K562 (cell line): ENCODE data around the gene M6PR. TPM values are rescaled to one million over a fixed set of nuclear protein-coding genes. Genes with fewer than 3 reads are reported as not detected.

ENCODE experiments used
- ATAC-seq: fragments of 200-7000 bp; cut with Tn5 transposase; 3 replicates; pipeline ENCODE4 v1.9.1; 2020; ENCODE audit warnings: moderate library complexity
- BruUV-seq: library from RNA; stranded (reverse); fragments of 400-500 nt; replicated peaks from 2 replicates; lab custom pipeline; 2021; lab: Mats Ljungman, UMichigan
- CTCF ChIA-PET: fragments of 300-600 bp; formaldehyde crosslinking; extraction: SDS; loops from one replicate; lab custom pipeline; 2021; ENCODE audit warnings: low intra/inter-chr PET ratio; lab: Yijun Ruan, JAX
- POLR2A ChIA-PET: fragments of 300-600, 350-650 bp; sonication (Branson Sonifier 250); formaldehyde crosslinking; extraction: SDS; loops from one replicate; lab custom pipeline; 2021; ENCODE audit warnings: antibody characterized with exemption, inconsistent platforms; lab: Yijun Ruan, JAX
- DNase-seq, 4 experiments: peaks; one replicate each; pipeline versions ENCODE4 v3.0.0 to v3.0.0-alpha.2; 2011 to 2018; ENCODE audit warnings: low spot score in 3 of 4, mixed read lengths in 3 of 4; ENCODE audit errors: extremely low read depth in 1 of 4
- FAIRE-seq: peaks from 2 replicates; lab custom pipeline; 2011; peaks lifted over from hg19 to GRCh38; lab: Jason Lieb, UNC
- H2AFZ ChIP-seq: 2 replicates; pipeline ENCODE4 v1.6.0; 2011; ENCODE audit warnings: low read depth, low read length, control low read depth, inconsistent platforms
- H3K27ac ChIP-seq: fragments of 200-600 bp; 3 replicates; pipeline ENCODE4 v1.8.0; 2011; ENCODE audit warnings: low read depth, mild to moderate bottlenecking, control low read depth, inconsistent platforms, low read length, moderate library complexity, mixed read lengths; ENCODE audit errors: extremely low read depth
- H3K27me3 ChIP-seq, 2 experiments: fragments of 300-600 bp in 1 of 2; 2 replicates in 1 of 2; 3 replicates in 1 of 2; pipeline versions ENCODE4 v1.6.0 to v1.8.0; 2011; ENCODE audit warnings: inconsistent platforms in 2 of 2, low read length in 2 of 2, mild to moderate bottlenecking in 1 of 2, mixed read lengths in 1 of 2, moderate library complexity in 1 of 2; ENCODE audit not compliant: control insufficient read depth in 2 of 2, insufficient read depth in 2 of 2
- H3K36me3 ChIP-seq: fragments of 300-600 bp; 3 replicates; pipeline ENCODE4 v1.8.0; 2011; ENCODE audit warnings: mild to moderate bottlenecking, low read length, inconsistent platforms; ENCODE audit not compliant: control insufficient read depth, insufficient read depth
- H3K4me1 ChIP-seq, 2 experiments: fragments of 200-600 bp in 1 of 2; replicated peaks in 1 of 2; 2 replicates in 1 of 2; 3 replicates in 1 of 2; pipeline versions ENCODE4 v1.5.1 to v1.8.0; 2011; ENCODE audit warnings: inconsistent platforms in 2 of 2, low read length in 2 of 2, mild to moderate bottlenecking in 1 of 2, mixed read lengths in 1 of 2, moderate library complexity in 1 of 2; ENCODE audit not compliant: control insufficient read depth in 2 of 2, insufficient read depth in 2 of 2
- H3K4me2 ChIP-seq: 2 replicates; pipeline ENCODE4 v1.6.1; 2011; ENCODE audit warnings: low read length, control low read depth, inconsistent platforms, mixed read lengths; ENCODE audit not compliant: insufficient read depth
- H3K4me3 ChIP-seq: fragments of 200-600 bp; sonication (generic), shearing (Covaris generic); 2 replicates; pipeline ENCODE4 v1.5.1; 2016; ENCODE audit warnings: control low read depth, inconsistent platforms
- H3K79me2 ChIP-seq: fragments of 200-600 bp; 3 replicates; pipeline ENCODE4 v1.8.0; 2011; ENCODE audit warnings: low read length, inconsistent platforms; ENCODE audit not compliant: control insufficient read depth, insufficient read depth
- H3K9ac ChIP-seq, 2 experiments: 2 replicates each; pipeline versions ENCODE4 v1.6.0 to v1.6.1; 2011; ENCODE audit warnings: low read depth in 2 of 2, low read length in 2 of 2, control low read depth in 1 of 2, inconsistent platforms in 1 of 2, mild to moderate bottlenecking in 1 of 2, mixed read lengths in 1 of 2; ENCODE audit not compliant: insufficient read depth in 1 of 2
- H3K9me1 ChIP-seq: one replicate; pipeline ENCODE4 v1.6.0; 2011; ENCODE audit warnings: inconsistent platforms, mild to moderate bottlenecking, low read length, moderate library complexity; ENCODE audit not compliant: control insufficient read depth, insufficient read depth
- H3K9me3 ChIP-seq: replicated peaks from 2 replicates; pipeline ENCODE4 v1.5.1; 2011; ENCODE audit warnings: low read depth, low read length, inconsistent platforms; ENCODE audit not compliant: control insufficient read depth, insufficient read depth
- H4K20me1 ChIP-seq: replicated peaks from 2 replicates; pipeline ENCODE4 v1.6.1; 2011; ENCODE audit warnings: low read length, inconsistent platforms, mixed read lengths; ENCODE audit not compliant: control insufficient read depth, insufficient read depth
- CCAR2 ChIP-seq: fragments of 200-400 bp; formaldehyde crosslinking; IDR thresholded peaks from 2 replicates; pipeline ENCODE4 v1.6.1; 2017; ENCODE audit warnings: mild to moderate bottlenecking, low read depth, low read length
- E2F6 ChIP-seq, 2 experiments: IDR thresholded peaks; 2 replicates each; pipeline ENCODE4 v1.6.1; 2011; ENCODE audit warnings: borderline replicate concordance in 1 of 2, control low read depth in 1 of 2, low read depth in 1 of 2, low read length in 1 of 2, mild to moderate bottlenecking in 1 of 2, mixed read lengths in 1 of 2, moderate library complexity in 1 of 2; ENCODE audit not compliant: insufficient read depth in 1 of 2, insufficient read length in 1 of 2, poor library complexity in 1 of 2, severe bottlenecking in 1 of 2; ENCODE audit errors: extremely low read depth in 1 of 2
- EP300 ChIP-seq: IDR thresholded peaks from 2 replicates; pipeline ENCODE4 v1.6.1; 2012; ENCODE audit warnings: low read length, improper control_type of control experiment
- HDAC1 ChIP-seq, 2 experiments: fragments of 450-650 bp; IDR thresholded peaks; 2 replicates each; pipeline ENCODE4 v1.6.1; 2016 to 2017; ENCODE audit warnings: inconsistent platforms in 1 of 2, mild to moderate bottlenecking in 1 of 2, moderate library complexity in 1 of 2
- NFE2L1 ChIP-seq: fragments of 450-650 bp; IDR thresholded peaks from 2 replicates; pipeline ENCODE4 v1.6.1; 2016; ENCODE audit warnings: missing genetic modification characterization, low read depth, mild to moderate bottlenecking, missing compliant biosample characterization, moderate library complexity, borderline replicate concordance
- SAP30 ChIP-seq: fragments of 200-600 bp; sonication (generic); IDR thresholded peaks from 2 replicates; pipeline ENCODE4 v1.6.1; 2012; ENCODE audit warnings: borderline replicate concordance, low read depth, mild to moderate bottlenecking, moderate library complexity, low read length, control low read depth, inconsistent platforms; ENCODE audit not compliant: insufficient read depth, poor library complexity, severe bottlenecking
- SMAD1 ChIP-seq: fragments of 150-350 bp; IDR thresholded peaks from 2 replicates; pipeline ENCODE4 v1.6.1; 2014; ENCODE audit warnings: low read length, low read depth; ENCODE audit not compliant: partially characterized antibody
- SMARCC2 ChIP-seq: fragments of 450-650 bp; IDR thresholded peaks from 2 replicates; pipeline ENCODE4 v1.6.1; 2017; ENCODE audit warnings: antibody characterized with exemption, moderate library complexity, mild to moderate bottlenecking, low read depth
- STAT6 ChIP-seq: sonication (generic); formaldehyde crosslinking; IDR thresholded peaks from 2 replicates; pipeline ENCODE4 v1.8.1; 2023; ENCODE audit warnings: mild to moderate bottlenecking, missing genetic modification reagents
- ZNF24 ChIP-seq: fragments of 450-650 bp; IDR thresholded peaks from 2 replicates; pipeline ENCODE4 v1.6.1; 2016
- ZNF586 ChIP-seq: fragments of 450-650 bp; formaldehyde crosslinking; conservative IDR thresholded peaks from 2 replicates; pipeline ENCODE4 v1.4.0; 2020; ENCODE audit warnings: mild to moderate bottlenecking, moderate library complexity
- ZNF764 ChIP-seq: fragments of 250-450 bp; sonication (Bioruptor Pico); IDR thresholded peaks from 2 replicates; pipeline ENCODE4 v1.4.0; 2020; ENCODE audit warnings: low read depth, mild to moderate bottlenecking, moderate library complexity
- WGBS: fragments of 100-300 bp; shearing (Covaris generic); methylation state at CpG from one replicate; pipeline ENCODE4 v1.1.6; 2016; ENCODE audit warnings: low coverage, mixed read lengths; ENCODE audit not compliant: insufficient coverage; ENCODE audit errors: missing lambda C conversion rate; 5-methylcytosine and 5-hydroxymethylcytosine counted together
- in situ Hi-C: fragments of 300-500 bp; cut with MboI; formaldehyde crosslinking; loops from 4 replicates; pipeline ENCODE4 v1.15.0; 2018; ENCODE audit warnings: inconsistent platforms, mixed read lengths
- intact Hi-C: fragments of 100-400 bp; cut with micrococcal nuclease; formaldehyde crosslinking; loops from 2 replicates; pipeline ENCODE4 v1.14.2; 2022
- polyA plus RNA-seq, 8 experiments: library from polyadenylated mRNA; depleted of rRNA in 4 of 8; stranded (reverse) in 5 of 8; unstranded in 3 of 8; fragments of >200 nt; fragmentation: Nextera tagmentation in 2 of 8; fragmentation: Illumina TruSeq in 1 of 8; extraction: Ambion mirVana in 2 of 8; extraction: Trizol in 1 of 8; gene quantifications; 2 replicates each; pipeline versions ENCODE4 v1.2.1 to v1.2.3, GENCODE V29; 2011 to 2014; ENCODE audit warnings: inconsistent platforms in 1 of 8, missing spikeins in 1 of 8
- total RNA-seq, 7 experiments: library from RNA; depleted of rRNA in 6 of 7; stranded (reverse); fragments of >200 nt in 6 of 7; fragmentation: Illumina TruSeq in 2 of 7; extraction: Trizol in 2 of 7; gene quantifications; 2 replicates each; pipeline versions ENCODE4 v1.2.1 to v1.2.3, GENCODE V29; 2011 to 2021; ENCODE audit warnings: low replicate concordance in 1 of 7
- TF ChIP-seq, protein P1 (sequence below): fragments of 450-650 bp; IDR thresholded peaks from 2 replicates; pipeline ENCODE4 v1.7.0; 2016; ENCODE audit warnings: borderline replicate concordance

The M6PR gene
- total and polyA plus RNA-seq, 9 of the 15 experiments (the other 6 are each of a cell fraction or from before 2014, with no cell fraction given): 78.6 to 159 (median 112) TPM

- intact Hi-C loops: no loop called here
- POLR2A ChIA-PET: interaction anchor here (0.6 to 1.0 kb wide), 2 partner anchors 34 to 302 kb away, joined by 4 to 5 read pairs; partner anchors contain the start of genes AICDA and M6PR
- Histone ChIP-seq H3K27ac (peak overlapping the region; percentile 19; the same call in 1 of the 3 replicates), H3K4me3 (peak overlapping the region; percentile 55), H3K9ac (peak overlapping the region; percentile 64 to 89), H3K4me2 (peak overlapping the region; percentile 92), H3K4me1 (peaks cover 6 to 23% of the 10 kb centered on the region in 2 experiments; a peak in 4 of 5 replicates), H4K20me1 (no peaks in the 10 kb centered on the region), H3K36me3 (no peaks in the 10 kb centered on the region), H3K27me3 (no peaks in the 10 kb centered on the region), H3K9me3 (no peaks in the 10 kb centered on the region), H2AFZ (peak overlapping the region; percentile 94), H3K79me2 (peaks cover 7% of the 10 kb centered on the region; the same call in 2 of the 3 replicates), H3K9me1 (no peaks in the 10 kb centered on the region)
- 2% methylated on average over 19 of the region's 35 CpGs for WGBS
- FAIRE-seq: peak; percentile 40
- peak; percentile 89 for ATAC-seq
- in situ Hi-C loops: no loop called here
- BruUV-seq: no TSS peak
- DNase-seq: peak; percentile 67 to 71 (median 69)
- CTCF ChIA-PET: no interaction called here
- TF ChIP-seq STAT6 (CRISPR knock-in tag) (no peak), SAP30 (no peak), NFE2L1 (tag) (no peak), HDAC1 (IDR thresholded peaks at IDR 0.05) (0 out of 4 replicates have a peak, but pooled peaks of 1 of the 2 experiments have one; percentile 52), ZNF764 (no peak), ZNF24 (no peak), ZNF586 (no peak), E2F6 (IDR thresholded peaks at IDR 0.05; ENCODE audit: borderline replicate concordance in 1 of 2, extremely low read depth in 1 of 2, insufficient read depth in 1 of 2, insufficient read length in 1 of 2, low read depth in 1 of 2, low read length in 1 of 2, poor library complexity in 1 of 2, severe bottlenecking in 1 of 2) (no peak), EP300 (no peak), SMARCC2 (no peak), SMAD1 (no peak), CCAR2 (no peak)
- TF ChIP-seq, protein P1, sequence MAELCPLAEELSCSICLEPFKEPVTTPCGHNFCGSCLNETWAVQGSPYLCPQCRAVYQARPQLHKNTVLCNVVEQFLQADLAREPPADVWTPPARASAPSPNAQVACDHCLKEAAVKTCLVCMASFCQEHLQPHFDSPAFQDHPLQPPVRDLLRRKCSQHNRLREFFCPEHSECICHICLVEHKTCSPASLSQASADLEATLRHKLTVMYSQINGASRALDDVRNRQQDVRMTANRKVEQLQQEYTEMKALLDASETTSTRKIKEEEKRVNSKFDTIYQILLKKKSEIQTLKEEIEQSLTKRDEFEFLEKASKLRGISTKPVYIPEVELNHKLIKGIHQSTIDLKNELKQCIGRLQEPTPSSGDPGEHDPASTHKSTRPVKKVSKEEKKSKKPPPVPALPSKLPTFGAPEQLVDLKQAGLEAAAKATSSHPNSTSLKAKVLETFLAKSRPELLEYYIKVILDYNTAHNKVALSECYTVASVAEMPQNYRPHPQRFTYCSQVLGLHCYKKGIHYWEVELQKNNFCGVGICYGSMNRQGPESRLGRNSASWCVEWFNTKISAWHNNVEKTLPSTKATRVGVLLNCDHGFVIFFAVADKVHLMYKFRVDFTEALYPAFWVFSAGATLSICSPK: no peak
Observed at GRCh38 chr12:8914716-8915526, 34.5 kb downstream of the M6PR start.
